ENCODE results near the gene CTNNA1.

DNA sequence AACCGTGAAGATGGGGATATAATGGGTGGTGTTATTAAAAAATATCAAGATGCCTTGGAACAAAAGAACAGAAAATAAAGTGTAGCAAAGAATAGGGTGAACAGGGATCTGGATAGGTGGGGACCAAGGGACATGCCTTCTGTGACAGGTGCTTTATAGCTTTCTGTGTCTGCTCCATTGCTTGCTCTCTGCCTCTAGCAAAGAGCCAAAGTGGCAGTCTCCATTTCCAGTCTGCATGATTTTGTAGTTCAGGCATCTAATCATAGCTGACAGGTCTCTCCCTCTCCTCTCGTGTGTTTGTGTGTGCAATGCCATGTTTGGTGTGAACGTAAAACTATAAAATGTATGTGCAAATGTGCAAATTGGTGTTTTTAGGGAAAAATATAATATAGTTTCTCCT, 86.9 kb downstream of the CTNNA1 start:
- TF ChIP-seq, protein P1, sequence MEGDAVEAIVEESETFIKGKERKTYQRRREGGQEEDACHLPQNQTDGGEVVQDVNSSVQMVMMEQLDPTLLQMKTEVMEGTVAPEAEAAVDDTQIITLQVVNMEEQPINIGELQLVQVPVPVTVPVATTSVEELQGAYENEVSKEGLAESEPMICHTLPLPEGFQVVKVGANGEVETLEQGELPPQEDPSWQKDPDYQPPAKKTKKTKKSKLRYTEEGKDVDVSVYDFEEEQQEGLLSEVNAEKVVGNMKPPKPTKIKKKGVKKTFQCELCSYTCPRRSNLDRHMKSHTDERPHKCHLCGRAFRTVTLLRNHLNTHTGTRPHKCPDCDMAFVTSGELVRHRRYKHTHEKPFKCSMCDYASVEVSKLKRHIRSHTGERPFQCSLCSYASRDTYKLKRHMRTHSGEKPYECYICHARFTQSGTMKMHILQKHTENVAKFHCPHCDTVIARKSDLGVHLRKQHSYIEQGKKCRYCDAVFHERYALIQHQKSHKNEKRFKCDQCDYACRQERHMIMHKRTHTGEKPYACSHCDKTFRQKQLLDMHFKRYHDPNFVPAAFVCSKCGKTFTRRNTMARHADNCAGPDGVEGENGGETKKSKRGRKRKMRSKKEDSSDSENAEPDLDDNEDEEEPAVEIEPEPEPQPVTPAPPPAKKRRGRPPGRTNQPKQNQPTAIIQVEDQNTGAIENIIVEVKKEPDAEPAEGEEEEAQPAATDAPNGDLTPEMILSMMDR (IDR thresholded peaks at IDR 0.05), result no peak
- TF ChIP-seq POLR2A (IDR thresholded peaks at IDR 0.05), result no peak

Measured in body of pancreas (tissue), 4 donors.